GM12875 (cell line): ENCODE data around the gene LYSMD2.

Experiments used
- H3K4me3 ChIP-seq: one replicate; pipeline ENCODE4 v1.5.1; 2011; ENCODE audit warnings: low read depth, low read length, control low read depth
- TF ChIP-seq, protein P1 (sequence below): IDR thresholded peaks from 2 replicates; pipeline ENCODE4 v1.5.1; 2011; ENCODE audit warnings: low read depth, mild to moderate bottlenecking, control low read depth, inconsistent platforms, low read length, moderate library complexity, borderline replicate concordance; ENCODE audit not compliant: insufficient read depth

LYSMD2 gene

GRCh38 chr15:51775967-51776816 lies 38.7 kb upstream of the LYSMD2 start:
- no peak overlapping the region for H3K4me3 ChIP-seq
- TF ChIP-seq, protein P1, sequence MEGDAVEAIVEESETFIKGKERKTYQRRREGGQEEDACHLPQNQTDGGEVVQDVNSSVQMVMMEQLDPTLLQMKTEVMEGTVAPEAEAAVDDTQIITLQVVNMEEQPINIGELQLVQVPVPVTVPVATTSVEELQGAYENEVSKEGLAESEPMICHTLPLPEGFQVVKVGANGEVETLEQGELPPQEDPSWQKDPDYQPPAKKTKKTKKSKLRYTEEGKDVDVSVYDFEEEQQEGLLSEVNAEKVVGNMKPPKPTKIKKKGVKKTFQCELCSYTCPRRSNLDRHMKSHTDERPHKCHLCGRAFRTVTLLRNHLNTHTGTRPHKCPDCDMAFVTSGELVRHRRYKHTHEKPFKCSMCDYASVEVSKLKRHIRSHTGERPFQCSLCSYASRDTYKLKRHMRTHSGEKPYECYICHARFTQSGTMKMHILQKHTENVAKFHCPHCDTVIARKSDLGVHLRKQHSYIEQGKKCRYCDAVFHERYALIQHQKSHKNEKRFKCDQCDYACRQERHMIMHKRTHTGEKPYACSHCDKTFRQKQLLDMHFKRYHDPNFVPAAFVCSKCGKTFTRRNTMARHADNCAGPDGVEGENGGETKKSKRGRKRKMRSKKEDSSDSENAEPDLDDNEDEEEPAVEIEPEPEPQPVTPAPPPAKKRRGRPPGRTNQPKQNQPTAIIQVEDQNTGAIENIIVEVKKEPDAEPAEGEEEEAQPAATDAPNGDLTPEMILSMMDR = peak; percentile 73

DNA sequence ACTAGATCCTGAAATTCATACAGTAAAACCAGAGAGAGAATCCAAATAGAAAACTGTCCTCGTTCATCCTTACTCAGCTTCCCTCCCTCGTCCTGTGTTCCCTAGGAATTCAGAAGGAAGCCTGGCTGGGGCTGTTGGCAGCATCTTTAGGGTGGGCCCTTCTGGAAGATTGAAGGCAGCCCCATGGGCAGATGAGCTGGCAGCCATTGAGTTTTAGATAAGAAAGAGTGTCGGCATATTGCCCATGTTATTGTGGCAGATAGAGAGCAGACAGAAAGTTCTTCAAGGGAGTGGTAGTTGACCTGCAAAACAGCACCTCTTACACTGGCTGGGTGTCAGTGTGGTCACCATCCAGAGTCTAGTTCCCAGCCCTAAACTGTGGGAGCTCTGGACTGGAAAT lies 37.5 kb upstream of the LYSMD2 start:
- H3K4me3 ChIP-seq = no peak overlapping the region
- TF ChIP-seq, protein P1 = no peak

DNA sequence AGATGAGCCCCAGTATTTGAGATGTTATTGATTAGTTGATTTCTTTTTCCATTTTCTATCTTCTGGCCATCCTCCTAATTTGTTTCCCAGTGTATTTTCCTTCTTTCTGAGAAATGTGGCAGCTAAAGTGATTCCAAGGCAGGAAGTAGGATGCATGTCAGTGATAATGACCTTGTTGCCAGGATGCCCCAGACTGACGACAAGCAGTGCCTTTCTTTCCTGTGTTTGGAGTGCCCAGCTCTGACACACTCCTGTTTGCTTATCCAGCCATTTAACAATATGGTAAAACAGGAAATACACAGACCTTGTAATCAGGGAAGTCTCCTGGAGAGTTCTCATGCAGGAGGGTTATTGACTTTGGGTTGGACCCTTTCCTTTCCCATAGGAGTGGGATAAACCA lies 34.3 kb upstream of the LYSMD2 start:
- no peak overlapping the region for H3K4me3 ChIP-seq
- TF ChIP-seq, protein P1 = no peak

DNA sequence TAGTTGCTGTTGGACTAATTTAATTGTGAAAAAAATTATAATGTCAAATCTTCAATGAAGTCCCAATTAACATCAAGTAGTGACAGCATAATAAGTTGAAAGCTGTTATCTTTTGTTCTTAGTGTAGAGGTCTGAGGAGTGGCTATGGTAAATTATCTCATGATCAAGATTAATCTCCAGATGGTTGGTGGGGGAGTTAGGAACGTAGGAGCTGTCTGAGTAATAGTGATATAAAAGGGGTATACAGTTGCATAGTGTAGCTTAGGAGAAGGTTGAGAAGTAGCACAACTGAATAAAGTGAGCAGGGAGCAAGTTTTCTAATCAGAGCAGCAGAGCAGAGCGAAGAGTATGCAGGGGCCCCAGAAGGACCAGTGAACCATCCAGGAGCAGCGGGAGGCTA lies 33.4 kb upstream of the LYSMD2 start:
- TF ChIP-seq, protein P1 = no peak
- H3K4me3 ChIP-seq = no peak overlapping the region

- no peak overlapping the region for H3K4me3 ChIP-seq
- TF ChIP-seq, protein P1 = no peak
Observed at GRCh38 chr15:51768018-51768417, 30.6 kb upstream of the LYSMD2 start.

GRCh38 chr15:51766341-51766740 lies 28.9 kb upstream of the LYSMD2 start:
- TF ChIP-seq, protein P1 = no peak
- H3K4me3 ChIP-seq = no peak overlapping the region

DNA sequence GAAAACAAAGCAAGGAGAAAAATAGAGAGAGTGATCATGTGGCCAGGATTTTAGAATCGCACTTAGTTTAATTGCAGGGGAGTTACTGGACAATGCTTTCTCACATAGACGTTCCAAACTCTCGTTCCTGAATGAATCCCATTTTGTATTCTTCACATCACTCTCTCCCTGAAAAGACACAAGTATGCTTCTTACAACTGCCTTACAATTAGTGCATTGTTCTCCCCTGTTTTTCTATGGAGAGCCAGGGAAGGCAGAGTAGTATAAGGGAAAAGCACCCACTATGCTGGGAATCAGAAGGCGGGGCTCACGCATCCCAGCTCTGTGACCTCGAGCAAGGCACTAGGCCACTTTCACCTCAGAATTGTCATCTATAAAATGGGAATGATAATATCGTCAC lies 28.3 kb upstream of the LYSMD2 start:
- TF ChIP-seq, protein P1 = no peak
- no peak overlapping the region for H3K4me3 ChIP-seq
